Suppressor macrophage treated with lipopolysaccharide for 1 hour (primary cell): ENCODE data around the gene C13orf46.
"Not testable (repeated sequence)": the region's sequence is repeated elsewhere in the genome, so short reads cannot be mapped to it uniquely, and the experiment has no call there.

Experiments used
- DNase-seq, 3 donors: peaks; one replicate each; pipeline ENCODE4 v3.0.0-alpha.2; 2020 to 2022

Gene C13orf46

DNA sequence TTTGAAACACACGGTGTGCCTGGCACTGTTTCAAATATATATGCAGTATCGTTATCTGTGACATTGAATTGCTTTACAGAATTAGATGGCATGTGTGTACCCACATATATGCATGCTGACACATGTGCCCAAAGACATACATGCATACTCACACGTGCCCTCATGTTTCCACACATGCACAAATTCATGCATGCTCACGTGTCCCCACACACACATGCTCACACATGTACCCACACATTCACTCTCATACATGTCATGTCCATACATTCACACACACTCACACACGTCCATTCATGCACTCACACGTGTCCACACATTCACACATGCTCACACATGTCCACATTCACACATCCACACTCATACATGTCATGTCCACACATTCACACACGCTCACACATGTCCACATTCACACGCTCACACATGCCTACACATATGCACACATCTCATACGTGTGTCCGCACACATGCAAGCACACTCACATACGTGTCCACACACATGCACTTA, 17.9 kb upstream of the C13orf46 start:
- DNase-seq, result no peak

DNA sequence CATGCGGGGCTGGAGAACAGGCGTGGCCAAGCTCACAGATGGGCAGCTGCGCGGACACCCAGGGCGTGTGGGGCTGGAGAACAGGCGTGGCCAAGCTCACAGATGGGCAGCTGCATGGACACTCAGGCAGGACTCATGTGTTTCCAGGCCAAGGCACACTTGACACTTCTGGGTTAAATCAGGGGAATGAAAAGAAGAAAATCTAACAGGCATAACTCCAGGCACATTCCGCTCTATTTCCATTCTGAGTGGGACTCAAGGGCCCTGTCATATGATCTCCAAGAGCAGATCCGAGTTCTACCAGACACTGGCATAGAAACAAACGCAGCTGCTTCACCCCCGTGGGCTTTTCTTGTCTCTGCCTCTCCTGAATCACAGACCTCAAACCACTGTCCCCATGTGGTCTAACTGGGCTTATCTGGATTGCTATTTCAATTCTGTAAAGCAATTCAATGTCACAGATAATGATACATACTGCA, 17.4 kb upstream of the C13orf46 start:
- DNase-seq, result no peak

DNA sequence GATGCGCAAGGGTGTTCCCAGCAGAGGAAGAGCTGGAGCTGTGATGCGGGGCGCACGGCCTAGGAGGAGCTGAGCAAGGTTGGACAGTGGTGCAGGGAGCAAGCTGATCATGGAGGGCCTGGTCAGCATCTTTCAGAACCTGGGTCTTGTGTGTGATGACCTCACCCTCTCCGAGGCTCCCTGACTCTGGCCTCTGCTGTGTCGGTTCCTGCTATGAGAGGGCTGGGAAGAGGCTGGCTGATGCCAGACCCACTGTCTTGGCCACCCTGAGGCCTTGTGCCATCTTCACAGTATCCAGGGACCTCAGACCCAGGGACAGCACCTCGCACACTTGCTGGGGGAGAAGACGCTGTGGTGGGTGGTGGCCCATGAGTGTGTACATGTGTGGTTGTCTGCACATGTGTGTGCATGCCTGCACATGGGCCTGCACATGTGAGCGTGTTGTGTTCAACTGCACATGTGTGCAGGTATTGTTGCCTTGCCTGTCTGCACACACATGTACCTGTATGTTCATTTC, 16.5 kb upstream of the C13orf46 start:
- no peak for DNase-seq

DNA sequence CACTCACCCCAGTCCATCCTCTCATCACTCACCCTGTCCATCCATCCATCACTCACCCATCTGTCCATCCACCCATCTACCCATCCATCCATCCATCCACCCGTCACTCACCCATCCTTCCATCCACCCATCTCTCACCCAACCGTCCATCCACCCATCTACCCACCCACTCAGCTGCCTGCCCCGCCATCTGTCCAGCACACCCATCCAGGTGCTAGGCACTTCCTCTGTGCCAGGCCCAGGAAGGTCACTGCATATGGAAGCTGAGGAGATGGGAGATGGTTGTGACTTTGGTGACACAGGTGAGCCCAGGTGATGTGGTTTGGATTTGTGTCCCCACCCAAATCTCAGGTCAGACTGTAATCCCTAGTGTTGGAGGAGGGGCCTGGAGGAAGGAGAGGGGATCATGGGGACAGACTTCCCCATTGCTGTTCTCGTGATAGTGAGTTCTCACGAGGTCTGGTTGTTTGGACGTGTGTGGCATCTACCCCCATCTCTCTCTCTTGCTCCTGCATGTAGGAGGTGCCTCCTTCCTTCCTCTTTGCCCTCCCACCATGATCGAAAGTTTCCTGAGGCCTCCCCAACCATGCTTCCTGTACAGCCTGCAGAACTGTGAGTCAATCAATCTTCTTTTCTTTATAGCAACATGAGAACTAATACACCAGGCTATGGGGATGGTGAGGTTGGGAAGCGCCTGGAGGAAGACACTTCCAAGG, 15.9 kb upstream of the C13orf46 start:
- no peak for DNase-seq

DNA sequence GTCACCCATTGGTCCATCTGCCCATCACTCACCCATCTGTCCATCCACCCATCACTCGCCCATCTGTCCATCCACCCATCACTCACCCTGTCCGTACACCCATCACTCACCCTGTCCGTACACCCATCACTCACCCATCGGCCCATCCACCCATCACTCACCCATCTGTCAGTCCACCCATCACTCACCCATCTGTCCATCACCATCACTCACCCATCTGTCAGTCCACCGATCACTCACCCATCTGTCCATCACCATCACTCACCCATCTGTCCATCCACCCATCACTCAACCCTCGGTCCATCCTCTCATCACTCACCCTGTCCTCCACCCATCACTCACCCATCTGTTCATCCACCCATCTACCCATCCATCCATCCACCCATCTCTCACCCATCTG, 15.0 kb upstream of the C13orf46 start:
- not testable (repeated sequence) for DNase-seq

DNA sequence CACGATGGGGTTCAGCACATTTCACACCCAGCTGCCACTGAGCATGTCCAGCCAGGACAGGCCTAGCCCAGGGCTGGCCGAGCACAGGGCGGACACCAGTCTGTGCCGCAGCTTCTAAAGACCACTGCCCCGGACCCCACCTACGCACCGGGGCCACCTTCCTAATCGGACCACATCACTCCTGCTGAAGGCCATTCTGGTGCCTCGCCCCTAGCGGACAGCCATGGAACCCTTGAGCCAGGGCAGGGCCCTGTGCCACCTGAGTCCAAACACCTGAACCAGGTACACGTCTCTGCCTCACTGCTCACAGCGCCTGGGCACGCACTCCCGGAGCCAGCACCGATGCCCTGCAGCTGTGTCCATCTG, 8.4 kb upstream of the C13orf46 start:
- DNase-seq, result no peak

DNA sequence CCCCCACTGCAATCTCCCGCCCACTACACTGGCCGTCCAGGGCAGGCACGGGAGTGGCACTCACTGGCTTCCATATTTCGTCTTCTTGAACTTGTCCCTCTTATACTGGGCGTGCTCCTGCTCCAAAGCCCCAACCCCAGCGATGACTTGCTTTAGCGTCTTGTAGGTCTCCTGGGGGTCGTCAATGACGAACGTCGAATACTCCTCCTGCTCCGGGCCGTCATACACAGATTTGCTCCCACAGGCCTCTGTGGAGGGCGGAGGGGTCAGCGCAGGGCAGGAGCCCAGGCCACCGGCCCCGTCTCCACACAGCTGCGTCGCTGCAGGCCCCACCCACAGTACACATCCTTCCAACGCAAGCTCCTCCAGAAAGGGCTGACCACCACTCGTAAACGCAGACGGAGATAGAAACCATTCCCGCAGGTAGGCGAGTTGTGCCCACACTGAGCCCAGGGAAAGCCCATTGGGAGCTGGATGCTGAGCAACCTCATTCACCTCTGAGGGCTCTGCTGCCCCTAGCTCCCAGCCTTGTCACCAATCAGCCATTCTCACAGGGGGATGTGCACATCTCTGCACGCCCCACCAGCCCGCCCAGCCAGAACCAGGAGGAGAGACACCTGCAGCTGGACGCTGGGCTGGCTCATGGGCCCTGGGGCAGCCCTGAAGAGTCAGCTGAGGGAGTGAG, 7.9 kb upstream of the C13orf46 start:
- DNase-seq, result no peak

DNA sequence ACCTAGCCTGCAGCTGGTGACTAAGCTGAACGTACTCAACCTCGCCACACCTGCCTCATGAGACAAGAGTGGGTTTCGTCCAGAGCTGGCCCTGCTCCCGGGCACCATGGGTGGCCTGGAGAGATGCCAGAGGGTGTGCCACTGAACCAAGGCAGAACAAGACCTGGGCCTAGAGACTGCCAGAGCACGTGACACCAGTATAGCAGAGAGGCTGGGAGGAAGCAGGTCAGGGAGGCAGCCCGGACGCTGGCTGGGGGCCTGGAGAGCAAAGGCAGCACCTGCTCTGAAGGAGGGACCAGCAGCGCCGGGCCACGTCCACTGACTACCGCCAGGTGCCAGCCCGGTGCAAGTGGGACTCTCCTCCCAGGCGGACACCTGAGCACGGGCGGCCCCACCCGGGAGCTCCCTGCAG, 7.3 kb upstream of the C13orf46 start:
- no peak for DNase-seq

DNA sequence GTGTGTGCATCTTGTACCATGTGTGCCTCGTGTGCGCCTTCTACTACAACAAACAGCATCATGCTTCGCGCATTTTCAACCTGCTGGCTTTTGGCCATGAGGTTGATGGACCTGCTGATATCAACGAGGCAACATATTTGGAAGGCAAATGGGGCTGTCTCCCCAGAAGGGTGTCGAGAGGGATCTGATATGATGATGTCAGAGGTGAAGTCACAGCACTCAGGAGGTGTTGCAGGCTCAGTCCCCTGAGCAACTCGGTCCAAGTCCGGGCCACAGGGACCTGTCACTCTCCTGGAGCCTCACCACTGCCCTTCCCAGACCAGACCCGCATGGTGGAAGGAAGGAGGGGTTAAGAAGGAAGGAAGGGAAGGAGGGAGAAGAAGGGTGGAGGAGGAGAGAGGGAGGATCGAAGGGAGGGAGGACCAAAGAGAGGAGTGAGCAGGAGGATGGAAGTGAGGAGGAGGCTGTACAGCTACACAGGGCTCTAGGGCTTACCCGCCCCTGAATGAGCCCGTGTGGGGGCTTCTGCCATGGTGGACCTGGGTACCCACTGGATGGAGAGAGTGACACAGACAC, 6.7 kb upstream of the C13orf46 start:
- DNase-seq, result no peak

DNA sequence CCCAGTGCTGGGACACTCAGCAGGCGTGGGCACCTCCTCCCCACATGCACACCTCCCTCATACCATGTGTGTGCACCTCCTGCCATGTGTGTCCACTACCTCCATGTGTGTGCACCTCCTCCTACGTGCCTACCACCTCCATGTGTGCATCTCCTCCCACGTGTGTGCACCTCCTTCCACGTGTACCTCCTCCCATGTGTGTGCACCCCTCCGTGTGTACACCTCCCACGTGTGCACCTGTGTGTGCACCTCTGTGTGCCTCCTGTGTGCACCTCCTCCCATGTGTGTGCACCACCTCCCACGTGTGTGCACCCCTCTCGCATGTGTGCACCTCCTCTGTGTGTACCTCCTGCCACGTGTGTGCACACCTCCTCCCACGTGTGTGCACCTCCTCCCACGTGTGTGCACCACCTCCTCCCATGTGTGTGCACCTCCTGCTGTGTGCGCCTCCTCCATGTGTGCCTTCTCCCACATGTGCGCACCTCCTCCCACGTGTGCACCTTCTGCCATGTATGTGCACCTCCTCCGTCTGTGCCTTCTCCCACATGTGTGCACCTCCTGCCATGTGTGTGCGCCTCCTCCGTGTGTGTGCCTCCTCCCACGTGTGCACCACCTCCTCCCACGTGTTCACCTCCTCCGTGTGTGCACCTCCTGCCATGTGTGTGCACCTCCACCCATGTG, 6.1 kb upstream of the C13orf46 start:
- DNase-seq, result no peak

DNA sequence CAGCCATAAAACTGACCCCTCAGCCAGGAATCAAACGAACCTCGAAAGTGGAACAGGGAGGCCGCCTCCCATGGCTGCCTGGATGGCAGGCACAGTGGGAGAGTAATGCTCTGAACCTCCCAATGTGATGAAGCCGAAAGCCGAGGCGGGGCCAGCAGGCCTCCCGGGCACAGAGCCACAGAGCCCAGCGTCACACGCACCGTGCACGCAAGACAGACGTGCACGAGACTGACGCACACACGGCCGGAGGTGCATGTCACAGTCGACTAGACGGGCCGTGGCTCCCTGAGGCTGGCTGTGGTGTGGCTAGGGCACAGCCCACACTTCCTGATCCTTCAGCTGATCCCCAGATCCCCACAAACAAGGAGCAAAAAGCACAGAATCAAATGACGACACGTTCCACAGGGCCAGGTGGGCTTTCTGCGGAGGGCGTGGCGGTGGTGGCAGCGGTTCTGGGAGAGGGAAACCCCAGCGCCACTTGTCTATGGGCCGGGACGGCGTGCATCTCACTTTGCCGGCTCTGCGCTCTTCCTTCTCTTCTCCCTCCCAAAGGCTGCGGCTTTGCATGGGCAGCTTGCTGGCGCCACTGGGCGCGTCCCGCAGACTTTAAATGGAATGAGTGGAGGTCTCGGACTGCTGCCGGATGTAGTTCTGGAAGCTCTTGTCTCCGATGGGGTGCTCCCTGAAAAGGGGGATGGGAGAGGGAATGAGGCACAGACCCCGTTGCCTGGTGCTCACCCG, 5.0 kb upstream of the C13orf46 start:
- no peak for DNase-seq

DNA sequence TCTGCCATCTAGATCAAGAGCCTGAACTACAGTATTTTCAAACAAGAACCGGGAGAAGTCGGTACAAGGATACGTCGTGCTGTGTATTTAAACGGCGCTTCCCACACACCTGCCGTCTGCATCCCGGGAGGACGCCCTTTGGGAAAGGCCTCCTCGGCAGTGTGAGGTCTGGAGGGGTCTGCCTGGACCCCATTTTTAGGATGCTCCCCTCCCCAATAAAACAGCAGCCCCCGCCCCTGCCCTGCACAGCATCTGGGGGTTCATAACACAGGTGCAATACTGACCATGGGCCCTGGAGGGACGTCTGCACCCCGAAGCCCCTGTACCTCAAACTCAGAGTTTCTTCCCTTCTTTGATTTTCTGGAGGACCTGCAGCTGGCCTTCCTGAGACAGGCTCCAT, 4.1 kb upstream of the C13orf46 start:
- DNase-seq, result no peak

DNA sequence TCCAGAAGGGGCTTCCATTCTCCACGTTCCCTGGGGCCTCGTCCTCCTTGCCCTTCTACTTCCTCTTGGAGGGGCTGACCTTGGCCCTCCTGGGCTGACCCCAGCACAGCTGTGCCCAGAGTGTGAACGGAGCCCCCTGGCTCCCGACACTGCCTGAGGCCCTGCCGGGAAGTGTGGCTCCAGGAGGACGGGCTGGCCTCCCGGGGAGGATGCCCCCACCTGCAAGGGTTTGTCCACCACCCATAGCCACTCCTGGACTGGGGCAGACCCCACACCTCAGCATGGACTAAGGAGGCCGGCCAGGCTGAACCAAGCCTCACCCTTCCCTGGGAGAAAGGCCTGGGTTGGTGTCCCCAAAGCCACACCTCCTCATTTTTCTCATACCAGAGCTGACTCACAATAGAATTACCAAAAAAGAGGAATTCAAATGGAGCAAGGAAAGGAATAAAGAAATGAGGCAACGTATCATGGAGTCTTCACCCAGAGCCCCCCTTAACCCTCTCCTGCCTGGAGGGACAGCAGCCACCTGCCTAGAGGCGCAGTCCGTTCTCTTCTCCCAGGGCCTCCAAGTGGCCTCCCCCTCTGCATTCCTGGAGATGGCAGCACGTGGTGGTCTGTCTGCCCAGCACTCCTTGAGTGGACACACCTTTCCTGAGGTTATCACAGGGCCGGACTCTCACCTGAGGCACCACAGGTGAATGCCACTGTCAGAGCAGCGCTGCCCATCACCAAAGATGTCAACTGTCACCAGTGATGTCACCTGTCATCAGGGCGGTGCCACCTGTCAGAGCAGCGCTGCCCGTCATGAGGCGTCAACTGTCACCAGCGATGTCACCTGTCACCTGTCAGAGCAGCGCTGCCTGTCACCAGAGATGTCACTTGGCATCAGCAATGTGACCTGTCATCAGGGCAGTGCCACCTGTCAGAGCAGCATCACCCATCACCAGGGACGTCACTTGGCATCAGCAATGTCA, 3.1 kb upstream of the C13orf46 start:
- DNase-seq, result peak; percentile 17 to 38 (median 19)

DNA sequence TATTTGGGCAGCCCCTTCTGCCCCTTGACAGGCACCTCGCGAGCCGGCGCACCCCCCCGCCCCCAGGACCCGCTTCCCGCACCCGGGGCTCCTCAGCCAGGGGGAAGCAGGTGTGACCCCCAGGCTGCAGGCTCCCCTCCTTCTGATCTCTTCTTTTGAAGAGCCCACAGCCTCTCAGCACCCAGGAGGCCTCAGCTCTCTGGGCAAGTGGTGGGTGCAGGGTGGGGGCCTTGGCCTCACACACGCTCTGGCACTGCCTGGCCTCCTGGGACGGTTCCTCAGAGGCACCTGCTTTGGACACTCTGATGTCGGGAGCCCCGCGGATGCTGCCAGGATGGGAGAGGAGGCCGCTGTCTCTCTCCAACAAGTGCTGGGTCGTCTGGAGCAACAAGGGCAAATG, 1.5 kb upstream of the C13orf46 start:
- no peak for DNase-seq

DNA sequence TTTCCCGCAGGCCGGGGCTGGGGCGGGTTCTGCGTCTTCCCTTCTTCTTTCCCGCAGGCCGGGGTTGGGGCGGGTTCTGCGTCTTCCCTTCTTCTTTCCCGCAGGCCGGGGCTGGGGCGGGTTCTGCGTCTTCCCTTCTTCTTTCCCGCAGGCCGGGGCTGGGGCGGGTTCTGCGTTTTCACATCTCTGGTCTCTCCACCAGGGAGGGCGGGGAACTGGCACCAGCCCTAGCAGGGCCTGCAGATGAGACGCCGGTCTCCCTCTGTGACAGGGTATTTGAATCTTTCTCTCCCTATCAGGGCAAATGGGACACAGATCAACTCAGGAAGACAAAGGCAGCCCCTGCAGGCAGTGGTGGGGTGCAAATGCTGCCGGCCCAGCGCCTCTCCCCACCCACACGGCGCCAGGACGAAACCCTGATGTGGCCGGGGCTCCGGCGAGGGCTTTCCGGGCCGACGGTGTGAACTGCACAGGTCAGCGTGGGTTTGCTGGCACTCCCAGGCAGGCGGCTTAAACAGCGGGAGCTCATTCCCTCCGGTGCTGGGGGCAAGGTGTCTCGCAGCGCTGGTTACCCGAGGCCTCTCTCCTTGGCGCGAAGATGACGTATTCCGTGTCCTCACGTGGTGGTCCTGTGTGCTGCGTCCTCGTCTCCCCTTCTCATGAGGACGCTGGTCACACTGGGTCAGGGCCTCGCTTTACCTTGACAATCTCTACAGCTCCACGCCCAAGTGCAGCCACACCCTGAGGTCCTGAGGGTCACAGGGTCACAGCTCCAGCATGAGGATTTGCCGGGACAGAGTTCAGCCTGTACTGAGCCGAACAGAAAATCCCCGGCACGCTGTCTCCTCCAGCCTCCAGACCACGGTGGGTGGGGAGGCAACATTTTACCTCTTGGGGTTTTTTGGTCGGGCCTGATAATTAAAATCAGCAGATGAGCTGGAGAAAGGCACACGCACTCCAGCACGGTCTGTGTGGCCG, 717 bp upstream of the C13orf46 start:
- no peak for DNase-seq

DNA sequence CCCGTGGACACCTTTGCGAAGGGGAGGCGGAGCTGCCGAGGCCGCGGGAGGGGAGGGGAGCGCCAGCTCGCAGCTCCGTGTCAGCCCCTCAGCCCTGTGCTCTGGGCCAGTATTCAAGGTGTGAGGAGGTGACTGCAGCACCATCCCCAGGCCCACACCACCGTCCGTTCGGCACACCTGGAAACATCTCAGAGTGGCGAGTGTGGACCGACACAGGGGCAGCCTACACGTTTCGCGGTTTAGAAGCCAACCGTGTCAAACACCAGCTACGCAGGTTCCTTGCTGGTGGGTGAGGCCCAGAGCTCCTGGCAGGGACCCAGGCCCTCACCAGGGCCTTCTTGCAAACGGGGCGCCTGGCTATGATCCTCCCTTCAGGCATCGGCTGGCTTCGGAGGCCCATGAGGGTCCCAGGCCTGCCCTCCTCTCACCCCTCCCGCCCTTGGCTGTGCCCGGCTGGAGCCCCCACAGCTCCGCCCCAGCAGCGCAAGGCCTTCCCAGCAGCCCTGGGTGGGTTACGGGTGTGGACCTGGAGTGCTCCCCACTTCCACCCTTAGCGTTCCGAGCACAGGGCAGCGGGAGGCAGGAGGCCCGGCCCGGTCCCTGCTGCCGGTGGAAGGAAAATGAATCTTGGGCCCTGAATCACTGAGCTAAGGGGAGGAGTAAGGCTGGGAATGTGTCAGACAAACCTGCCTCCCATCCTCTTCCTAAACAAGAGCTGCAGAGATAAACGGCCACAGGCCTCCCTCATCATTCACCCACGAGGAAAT, 1.2 kb downstream of the C13orf46 start:
- DNase-seq, result no peak

DNA sequence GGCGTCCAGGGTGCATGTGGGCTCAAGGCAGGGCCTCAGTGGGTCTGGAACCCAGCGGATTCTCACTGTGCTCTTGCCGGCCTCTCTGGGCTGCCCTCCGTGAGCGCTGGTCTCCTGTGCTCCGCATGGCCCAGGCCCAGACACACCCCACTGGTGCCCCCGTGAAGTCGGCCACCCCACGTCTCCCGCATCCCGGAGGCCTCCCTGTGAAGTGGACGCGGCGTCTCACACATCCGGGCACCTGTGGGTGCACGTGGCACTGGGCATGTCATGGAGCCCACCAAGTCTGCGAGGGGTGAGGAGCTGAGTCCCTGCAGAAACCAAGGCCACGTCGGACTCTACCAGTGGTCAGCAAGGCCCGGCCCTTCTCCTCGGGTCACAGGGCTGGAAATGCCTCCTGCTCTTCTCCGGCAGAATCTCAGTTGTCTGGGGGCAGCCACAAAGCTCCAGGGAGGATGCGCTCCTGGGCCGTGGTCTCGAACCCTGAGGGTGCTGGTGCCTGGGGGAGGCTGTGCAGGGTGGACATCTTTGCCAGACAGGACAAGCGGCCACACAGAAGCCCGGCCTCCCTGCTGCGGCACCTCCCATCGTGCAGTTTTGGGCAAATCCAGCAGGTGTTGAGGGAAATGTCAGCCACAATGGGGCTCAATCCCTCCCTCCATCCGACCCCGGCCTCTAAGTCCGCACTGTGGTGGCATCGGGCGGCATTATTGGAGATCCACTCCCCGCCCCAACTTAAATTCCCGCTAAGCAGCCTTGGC, 2.2 kb downstream of the C13orf46 start:
- no peak for DNase-seq

DNA sequence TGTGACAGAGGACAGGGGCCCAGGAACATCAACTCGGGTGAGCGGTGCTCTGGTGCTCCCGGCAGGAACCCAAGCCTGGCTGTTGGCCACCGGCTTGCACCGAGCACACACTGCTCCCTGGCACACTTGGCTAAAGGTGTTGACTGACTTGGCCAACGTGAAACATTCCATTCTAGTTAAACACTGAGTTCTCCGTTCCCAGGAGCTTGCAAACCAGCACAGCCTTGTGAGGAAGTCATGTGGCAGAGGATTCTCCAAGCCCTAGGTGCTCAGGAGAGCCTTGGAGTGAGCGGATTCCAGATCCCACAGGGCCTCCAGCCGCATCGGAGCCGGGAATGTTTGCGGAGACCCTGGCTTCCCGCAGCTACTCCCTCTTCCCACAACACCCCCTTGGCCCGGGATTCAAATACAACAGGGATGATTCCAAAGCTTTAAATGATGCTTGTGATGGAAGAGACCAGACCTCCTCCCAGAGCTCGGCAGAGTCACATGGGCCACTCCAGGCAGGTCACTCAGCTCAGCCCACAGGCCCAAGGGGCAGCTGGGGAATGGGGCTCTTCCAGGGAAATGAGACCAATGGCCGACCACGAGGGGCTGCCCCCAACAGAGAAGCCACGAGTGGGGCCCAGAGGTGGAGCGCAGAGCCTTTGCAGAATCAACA, 2.9 kb downstream of the C13orf46 start:
- DNase-seq, result no peak
